Colonic mucosa (tissue), 4 donors: Measurements from ENCODE around the gene ANKHD1. TPM values are rescaled to one million over a fixed set of nuclear protein-coding genes. Genes with fewer than 3 reads are reported as not detected.

Experiments used
- DNase-seq: peaks from one replicate; pipeline ENCODE4 v3.0.0-alpha.2; 2020
- H3K27ac ChIP-seq: fragments of 200-600 bp; one replicate; pipeline ENCODE4 v1.8.0; 2021
- H3K27me3 ChIP-seq: fragments of 200-600 bp; one replicate; pipeline ENCODE4 v1.8.0; 2021
- H3K36me3 ChIP-seq: fragments of 200-600 bp; one replicate; pipeline ENCODE4 v1.8.0; 2021
- H3K4me1 ChIP-seq: fragments of 200-600 bp; one replicate; pipeline ENCODE4 v1.8.0; 2021; ENCODE audit warnings: mild to moderate bottlenecking
- H3K4me3 ChIP-seq: fragments of 200-600 bp; one replicate; pipeline ENCODE4 v1.8.0; 2021
- H3K9ac ChIP-seq, 2 donors: one replicate each; pipeline ENCODE4 v1.7.0; 2013; ENCODE audit warnings: control low read depth in 2 of 2, low read depth in 2 of 2, low read length in 2 of 2
- H3K9me3 ChIP-seq: fragments of 200-600 bp; one replicate; pipeline ENCODE4 v1.8.0; 2021
- CTCF ChIP-seq: fragments of 200-600 bp; IDR thresholded peaks from one replicate; pipeline ENCODE4 v1.8.0; 2022; ENCODE audit warnings: antibody characterized with exemption, mild to moderate bottlenecking
- intact Hi-C: fragments of 100-400 bp; cut with DNase I; formaldehyde crosslinking; loops from one replicate; pipeline ENCODE4 v1.14.1; 2022
- total RNA-seq, 2 donors: library from RNA; stranded (reverse); fragmentation: NEBNext Ultra II Directional in 1 of 2; extraction: Animal tissue kit (Norgen Biotek cat#: 25700) in 1 of 2; gene quantifications; one replicate each; pipeline ENCODE4 v1.2.1, GENCODE V29; 2021
- donor health status: healthy.
- donor health status: DM: no; HTN: no; CAD: no.
- donor health status: DM: no; HTN: no; CAD: no.

Gene ANKHD1
- total RNA-seq, 2 donors from 2014 or later, result 108 to 115 TPM

- DNase-seq, result peak; percentile 90
- no peak overlapping the region for H3K27ac ChIP-seq
- peak overlapping the region; percentile 42 to 46 for H3K9ac ChIP-seq
- intact Hi-C loops, result loop anchor here (10.0 kb wide), 1 partner anchor 352 kb away; no protein-coding TSS in a partner anchor
- H3K4me3 ChIP-seq, result no peak overlapping the region
- no peaks in the 10 kb centered on the region for H3K4me1 ChIP-seq
- H3K9me3 ChIP-seq, result no peaks in the 10 kb centered on the region
- peak; percentile 93 for TF ChIP-seq CTCF
- no peaks in the 10 kb centered on the region for H3K27me3 ChIP-seq
- H3K36me3 ChIP-seq, result no peaks in the 10 kb centered on the region
Observed at GRCh38 chr5:140362875-140363630, 38.6 kb upstream of the ANKHD1 start.

GRCh38 chr5:140363631-140364471 lies 37.8 kb upstream of the ANKHD1 start:
- no peak for TF ChIP-seq CTCF
- H3K4me3 ChIP-seq, result no peak overlapping the region
- H3K27me3 ChIP-seq, result no peaks in the 10 kb centered on the region
- no peaks in the 10 kb centered on the region for H3K36me3 ChIP-seq
- no peaks in the 10 kb centered on the region for H3K4me1 ChIP-seq
- DNase-seq, result no peak
- no peaks in the 10 kb centered on the region for H3K9me3 ChIP-seq
- intact Hi-C loops, result loop anchor here (10.0 kb wide), 1 partner anchor 351 kb away; no protein-coding TSS in a partner anchor
- no peak overlapping the region for H3K27ac ChIP-seq
- peak overlapping the region in 1 of 2 donors; percentile 46 for H3K9ac ChIP-seq

- no peak overlapping the region for H3K4me3 ChIP-seq
- no peak for DNase-seq
- TF ChIP-seq CTCF, result no peak
Observed at GRCh38 chr5:140364472-140364765, 37.2 kb upstream of the ANKHD1 start.

GRCh38 chr5:140365282-140365681 lies 36.4 kb upstream of the ANKHD1 start:
- Histone ChIP-seq H3K27ac (no peak overlapping the region), H3K9me3 (no peaks in the 10 kb centered on the region), H3K4me3 (no peak overlapping the region), H3K4me1 (no peaks in the 10 kb centered on the region), H3K36me3 (no peaks in the 10 kb centered on the region), H3K27me3 (no peaks in the 10 kb centered on the region), H3K9ac (no peak overlapping the region)
- DNase-seq, result no peak
- no peak for TF ChIP-seq CTCF
- intact Hi-C loops, result loop anchor here (10.0 kb wide), 1 partner anchor 350 kb away; no protein-coding TSS in a partner anchor

More at GRCh38 chr5:140364472-140364765, 37.2 kb upstream of the ANKHD1 start:
- Histone ChIP-seq H3K27ac (no peak overlapping the region), H3K36me3 (no peaks in the 10 kb centered on the region), H3K9me3 (no peaks in the 10 kb centered on the region), H3K27me3 (no peaks in the 10 kb centered on the region), H3K9ac (no peak overlapping the region), H3K4me1 (no peaks in the 10 kb centered on the region)
- intact Hi-C loops, result loop anchor here (10.0 kb wide), 1 partner anchor 350 kb away; no protein-coding TSS in a partner anchor

GRCh38 chr5:140365941-140366340 lies 35.7 kb upstream of the ANKHD1 start:
- H3K4me3 ChIP-seq, result no peak overlapping the region
- TF ChIP-seq CTCF, result no peak
- intact Hi-C loops, result loop anchor here (10.0 kb wide), 1 partner anchor 349 kb away; no protein-coding TSS in a partner anchor
- no peaks in the 10 kb centered on the region for H3K4me1 ChIP-seq
- DNase-seq, result no peak
- no peak overlapping the region for H3K27ac ChIP-seq
- no peak overlapping the region for H3K9ac ChIP-seq
- H3K27me3 ChIP-seq, result no peaks in the 10 kb centered on the region
- H3K9me3 ChIP-seq, result no peaks in the 10 kb centered on the region
- H3K36me3 ChIP-seq, result no peaks in the 10 kb centered on the region
